Measurements from ENCODE around the gene FAM20C. TPM values are rescaled to one million over a fixed set of nuclear protein-coding genes. Genes with fewer than 3 reads are reported as not detected.

Gene FAM20C
- total and polyA plus RNA-seq, 10 of the 15 experiments (the other 5 are each of a cell fraction or from before 2014, with no cell fraction given), result 0.44 TPM; not detected in 9

- no peak for DNase-seq (ENCODE audit: low read depth, low spot score)
- Histone ChIP-seq H3K4me2 (ENCODE audit: control insufficient read depth, insufficient read depth) (no peak overlapping the region), H3K27ac (ENCODE audit: control insufficient read depth, insufficient read depth) (no peak overlapping the region), H3K9me3 (replicated peaks; ENCODE audit: control insufficient read depth, insufficient read depth, low read length) (peaks cover 2% of the 10 kb centered on the region; the same call in 1 of the 3 replicates), H3K79me2 (ENCODE audit: control insufficient read depth, insufficient read depth, low read length) (no peaks in the 10 kb centered on the region), H3K27me3 (replicated peaks in 1 of 2; ENCODE audit: control insufficient read depth in 2 of 2, insufficient read depth in 2 of 2, low read length in 1 of 2) (no peaks in the 10 kb centered on the region), H4K20me1 (ENCODE audit: control insufficient read depth, insufficient read depth) (no peaks in the 10 kb centered on the region), H3K4me3 (no peak overlapping the region), H3K9ac (ENCODE audit: control insufficient read depth, insufficient read depth, low read length) (no peak overlapping the region), H3K36me3 (ENCODE audit: control insufficient read depth in 2 of 2, insufficient read depth in 2 of 2, low read length in 1 of 2) (no peaks in the 10 kb centered on the region), H3K4me1 (ENCODE audit: control insufficient read depth, insufficient read depth, low read length) (no peaks in the 10 kb centered on the region), H2AFZ (ENCODE audit: control insufficient read depth, low read depth, low read length) (no peak overlapping the region)
- CTCF ChIA-PET, result no interaction called here
- 80% methylated on average over 33 of the region's 39 CpGs for WGBS (ENCODE audit: insufficient coverage, insufficient replicate concordance, low lambda C conversion rate, missing lambda C conversion rate)
- no peak for ATAC-seq
- in situ Hi-C loops (cut with MboI) (no loop called here), intact Hi-C loops (cut with micrococcal nuclease; ENCODE audit: unreplicated experiment) (no loop called here)
- SMC1A ChIA-PET (ENCODE audit: uncharacterized antibody, unreplicated experiment), result no interaction called here
- TF ChIP-seq CREB1 (IDR thresholded peaks at IDR 0.05; ENCODE audit: low read depth) (no peak), SREBF2 (IDR thresholded peaks at IDR 0.05; ENCODE audit: low read length) (no peak), ATF7 (IDR thresholded peaks at IDR 0.05; ENCODE audit: low read depth) (no peak), NRF1 (conservative IDR thresholded peaks at IDR 0.05; ENCODE audit: low read depth, low read length) (no peak), NFXL1 (IDR thresholded peaks at IDR 0.05; ENCODE audit: borderline replicate concordance) (no peak)
- TF ChIP-seq, protein P1, sequence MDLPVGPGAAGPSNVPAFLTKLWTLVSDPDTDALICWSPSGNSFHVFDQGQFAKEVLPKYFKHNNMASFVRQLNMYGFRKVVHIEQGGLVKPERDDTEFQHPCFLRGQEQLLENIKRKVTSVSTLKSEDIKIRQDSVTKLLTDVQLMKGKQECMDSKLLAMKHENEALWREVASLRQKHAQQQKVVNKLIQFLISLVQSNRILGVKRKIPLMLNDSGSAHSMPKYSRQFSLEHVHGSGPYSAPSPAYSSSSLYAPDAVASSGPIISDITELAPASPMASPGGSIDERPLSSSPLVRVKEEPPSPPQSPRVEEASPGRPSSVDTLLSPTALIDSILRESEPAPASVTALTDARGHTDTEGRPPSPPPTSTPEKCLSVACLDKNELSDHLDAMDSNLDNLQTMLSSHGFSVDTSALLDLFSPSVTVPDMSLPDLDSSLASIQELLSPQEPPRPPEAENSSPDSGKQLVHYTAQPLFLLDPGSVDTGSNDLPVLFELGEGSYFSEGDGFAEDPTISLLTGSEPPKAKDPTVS (IDR thresholded peaks at IDR 0.05; ENCODE audit: low read depth, low read length), result no peak
- FAIRE-seq, result no peak
- POLR2A ChIA-PET, result no interaction called here
- RAD21 ChIA-PET (ENCODE audit: unreplicated experiment), result no interaction called here
- no TSS peak for BruUV-seq (replicated peaks)
Observed at GRCh38 chr7:207418-208129, 15.2 kb downstream of the FAM20C start.
